Activated CD4-positive, alpha-beta memory T cell treated with anti-CD3 and anti-CD28 coated beads, Interleukin-2, amount 10 ng/mL, durations not matched to agents 7 days and 5 days (primary cell): ENCODE measurements around the gene COL13A1. TPM values are rescaled to one million over a fixed set of nuclear protein-coding genes. Genes with fewer than 3 reads are reported as not detected.

Experiments used
- CTCF ChIA-PET: fragments of 350-600 bp; sonication (Branson Sonifier 250); formaldehyde crosslinking; loops from one replicate; lab custom pipeline; 2021; ENCODE audit warnings: antibody characterized with exemption, inconsistent platforms; lab: Charles Lee
- POLR2A ChIA-PET: fragments of 350-600 bp; sonication (Branson Sonifier 250); formaldehyde crosslinking; loops from one replicate; lab custom pipeline; 2021; ENCODE audit warnings: antibody characterized with exemption; lab: Charles Lee
- DNase-seq: peaks from one replicate; pipeline ENCODE4 v3.0.0-alpha.2; 2020
- H3K27ac Mint-ChIP-seq: one replicate; pipeline ENCODE4 v1.8.0; 2021; ENCODE audit warnings: mild to moderate bottlenecking, mixed read lengths
- H3K27me3 Mint-ChIP-seq: one replicate; pipeline ENCODE4 v1.8.0; 2021; ENCODE audit warnings: mixed read lengths
- H3K36me3 Mint-ChIP-seq: one replicate; pipeline ENCODE4 v1.8.0; 2021; ENCODE audit warnings: low read depth, mixed read lengths
- H3K4me1 Mint-ChIP-seq: one replicate; pipeline ENCODE4 v1.8.0; 2021; ENCODE audit warnings: mixed read lengths
- H3K4me3 Mint-ChIP-seq: one replicate; pipeline ENCODE4 v1.8.0; 2021; ENCODE audit warnings: mild to moderate bottlenecking, mixed read lengths
- H3K9me3 Mint-ChIP-seq: one replicate; pipeline ENCODE4 v1.8.0; 2021; ENCODE audit warnings: mixed read lengths
- total RNA-seq, 2 experiments: library from RNA; stranded (reverse); gene quantifications; one replicate each; pipeline ENCODE4 v1.2.3, GENCODE V29; 2021

The COL13A1 gene
- total RNA-seq, 2 experiments from 2014 or later: not detected

- ChIA-PET CTCF (interaction anchor here (0.9 kb wide), 1 partner anchor 9 kb away, joined by 3 read pairs; no protein-coding TSS in a partner anchor), POLR2A (no interaction called here)
- DNase-seq: no peak
These were observed 150.5 kb downstream of the COL13A1 start for GRCh38 chr10:69952069-69952800.

GRCh38 chr10:69952821-69953221 is 151.1 kb downstream of the COL13A1 start:
- CTCF ChIA-PET: no interaction called here
- H3K36me3 Mint-ChIP-seq: no peaks in the 10 kb centered on the region
- H3K27ac Mint-ChIP-seq: no peak overlapping the region
- H3K4me3 Mint-ChIP-seq: no peak overlapping the region
- no peak for DNase-seq
- H3K27me3 Mint-ChIP-seq: peaks cover 4% of the 10 kb centered on the region
- H3K4me1 Mint-ChIP-seq: no peaks in the 10 kb centered on the region
- POLR2A ChIA-PET: no interaction called here
- H3K9me3 Mint-ChIP-seq: no peaks in the 10 kb centered on the region

More at GRCh38 chr10:69952069-69952800, 150.5 kb downstream of the COL13A1 start:
- Mint-ChIP-seq H3K4me1 (no peaks in the 10 kb centered on the region), H3K36me3 (no peaks in the 10 kb centered on the region), H3K27me3 (peaks cover 4% of the 10 kb centered on the region), H3K4me3 (no peak overlapping the region), H3K9me3 (no peaks in the 10 kb centered on the region), H3K27ac (no peak overlapping the region)

GRCh38 chr10:69953851-69954250 is 152.1 kb downstream of the COL13A1 start:
- Mint-ChIP-seq H3K27ac (no peak overlapping the region), H3K36me3 (no peaks in the 10 kb centered on the region), H3K4me3 (no peak overlapping the region), H3K27me3 (peaks cover 8% of the 10 kb centered on the region), H3K4me1 (no peaks in the 10 kb centered on the region), H3K9me3 (no peaks in the 10 kb centered on the region)
- DNase-seq: no peak
- ChIA-PET CTCF (no interaction called here), POLR2A (interaction anchor here (1.1 kb wide), 1 partner anchor 37 kb away, joined by 3 read pairs; no protein-coding TSS in a partner anchor)

- H3K4me3 Mint-ChIP-seq: no peak overlapping the region
- H3K27me3 Mint-ChIP-seq: peaks cover 13% of the 10 kb centered on the region
- no peak for DNase-seq
- no peaks in the 10 kb centered on the region for H3K9me3 Mint-ChIP-seq
- H3K27ac Mint-ChIP-seq: no peak overlapping the region
- CTCF ChIA-PET: no interaction called here
- POLR2A ChIA-PET: no interaction called here
- H3K36me3 Mint-ChIP-seq: no peaks in the 10 kb centered on the region
- no peaks in the 10 kb centered on the region for H3K4me1 Mint-ChIP-seq
These were observed 153.6 kb downstream of the COL13A1 start for GRCh38 chr10:69955211-69955805.

DNA sequence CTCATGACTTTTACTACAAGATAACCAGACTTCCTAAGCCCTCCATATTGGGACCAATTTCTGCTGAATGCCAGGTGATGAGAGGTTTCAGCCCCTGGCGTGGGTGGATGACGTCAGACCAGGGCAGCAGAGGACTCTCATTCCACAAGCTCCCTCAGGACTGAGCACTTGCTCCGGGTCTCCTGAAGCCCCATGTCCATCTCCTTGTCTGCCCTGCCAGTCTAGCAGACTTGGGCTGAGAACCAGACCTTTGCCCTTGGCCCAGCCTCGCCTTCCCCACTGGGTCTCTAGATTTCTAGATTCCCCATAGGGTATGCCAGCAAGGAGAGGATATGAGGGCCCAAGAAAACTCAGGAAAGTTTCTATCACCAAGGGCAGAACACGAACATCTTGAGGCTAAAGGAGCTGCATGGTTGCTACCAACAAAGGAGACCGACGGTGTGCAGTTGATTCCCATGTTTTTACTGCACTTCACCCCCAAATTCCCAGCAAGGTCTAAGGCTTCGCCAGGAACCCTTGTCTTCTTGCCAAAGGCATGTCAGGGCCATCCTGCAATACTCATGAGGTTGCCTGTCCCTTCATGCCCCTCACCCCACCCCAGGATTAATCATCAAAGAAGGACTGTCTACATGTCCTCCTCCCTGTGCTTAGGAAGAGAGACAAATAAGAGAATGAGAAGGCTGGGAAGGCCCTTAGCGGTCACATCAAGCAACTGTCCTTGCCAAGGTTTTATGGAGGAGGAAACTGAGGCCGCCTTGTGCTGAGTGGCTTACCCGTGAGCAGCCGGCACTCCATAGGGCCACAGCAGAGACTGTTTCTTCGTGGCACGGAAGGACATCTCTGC is 154.4 kb downstream of the COL13A1 start:
- no peaks in the 10 kb centered on the region for H3K9me3 Mint-ChIP-seq
- H3K27me3 Mint-ChIP-seq: peaks cover 13% of the 10 kb centered on the region
- no peaks in the 10 kb centered on the region for H3K36me3 Mint-ChIP-seq
- ChIA-PET CTCF (no interaction called here), POLR2A (no interaction called here)
- no peaks in the 10 kb centered on the region for H3K4me1 Mint-ChIP-seq
- no peak overlapping the region for H3K27ac Mint-ChIP-seq
- no peak for DNase-seq
- H3K4me3 Mint-ChIP-seq: no peak overlapping the region

DNA sequence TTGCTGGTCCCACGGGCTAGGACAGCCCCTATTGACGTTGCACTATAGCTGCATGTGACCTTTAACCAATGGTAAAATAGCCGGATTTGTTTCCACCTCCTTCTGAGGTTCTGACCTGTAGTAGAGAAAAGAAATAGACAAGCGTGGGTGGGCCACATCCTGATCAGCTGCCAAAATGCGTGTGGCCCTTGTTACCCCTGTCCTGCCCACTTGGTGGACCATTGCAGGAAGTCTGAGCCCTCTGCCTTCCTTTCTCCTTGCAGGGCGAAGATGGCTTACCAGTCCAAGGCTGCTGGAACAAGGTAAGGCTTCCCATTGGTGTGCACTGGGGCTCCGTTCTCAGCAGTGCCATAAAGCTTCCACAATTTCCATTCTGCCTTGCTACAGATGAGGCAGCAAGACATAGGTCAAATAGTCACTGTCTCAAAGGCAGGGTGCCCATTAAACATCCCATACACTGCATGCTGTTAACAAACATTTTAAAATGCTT is 155.1 kb downstream of the COL13A1 start:
- Mint-ChIP-seq H3K27ac (no peak overlapping the region), H3K4me3 (no peak overlapping the region), H3K27me3 (peaks cover 15% of the 10 kb centered on the region), H3K4me1 (no peaks in the 10 kb centered on the region), H3K36me3 (no peaks in the 10 kb centered on the region), H3K9me3 (no peaks in the 10 kb centered on the region)
- CTCF ChIA-PET: no interaction called here
- DNase-seq: no peak
- POLR2A ChIA-PET: no interaction called here

DNA sequence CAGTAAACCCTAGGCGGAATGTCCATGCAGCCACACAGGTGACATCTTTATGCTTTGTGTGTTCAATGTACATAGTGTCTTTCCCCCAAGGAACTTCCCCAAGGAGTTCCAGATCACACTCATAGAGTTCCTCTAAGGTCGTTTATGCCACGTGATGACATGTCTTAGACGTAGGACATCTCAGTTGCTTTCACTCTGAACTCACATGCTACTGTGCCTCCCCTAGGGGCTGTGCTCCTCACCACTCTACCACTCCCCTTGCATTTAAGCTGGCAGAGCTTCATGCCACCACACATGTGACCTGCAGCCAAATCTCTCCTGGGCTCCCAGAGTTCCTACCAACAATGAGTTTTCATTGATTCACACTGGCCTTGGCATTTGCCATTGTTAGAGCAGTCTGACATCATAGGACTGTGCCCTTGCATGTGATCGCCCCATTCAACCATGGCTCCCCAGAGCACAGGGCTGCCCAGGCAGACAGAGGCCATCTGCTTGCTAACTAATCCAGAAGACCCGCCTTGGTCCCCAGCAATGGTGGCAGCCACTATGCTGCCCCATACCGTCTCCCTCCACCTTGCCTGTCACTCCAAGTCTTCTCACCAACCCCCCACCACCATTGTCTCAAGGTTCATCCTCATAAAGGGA is 155.7 kb downstream of the COL13A1 start:
- no peaks in the 10 kb centered on the region for H3K36me3 Mint-ChIP-seq

DNA sequence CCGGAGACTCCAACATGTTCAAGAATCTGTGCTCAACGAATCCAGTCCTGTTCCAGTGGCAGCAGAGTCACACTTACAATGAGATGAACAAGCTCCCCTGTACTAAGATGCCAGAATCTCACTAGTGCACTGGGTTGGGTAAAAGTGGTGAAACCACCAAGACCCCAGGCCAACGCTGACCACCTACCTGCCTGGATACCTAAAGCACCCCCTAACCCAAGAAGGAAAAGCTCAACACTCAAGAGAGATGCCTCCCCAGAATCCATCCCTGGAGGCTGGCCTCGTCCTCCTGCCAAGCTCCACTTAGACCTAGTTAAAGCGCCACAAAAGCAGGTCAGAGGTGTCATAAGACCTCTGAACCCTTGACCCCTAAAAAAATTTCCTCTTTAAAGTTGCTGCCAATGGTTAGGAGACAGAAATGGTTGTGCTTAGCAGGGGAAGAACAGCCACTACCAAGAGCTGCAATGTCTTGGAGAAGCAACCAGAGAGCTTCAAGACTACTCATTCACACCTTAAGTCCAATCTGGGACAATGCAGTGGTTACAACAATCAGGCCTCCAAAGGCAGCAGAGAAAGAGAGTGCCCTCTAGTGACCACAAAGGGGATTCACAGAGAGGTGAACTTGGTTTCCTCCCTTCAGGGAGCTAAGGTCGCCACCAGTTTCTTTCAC is 156.3 kb downstream of the COL13A1 start:
- Mint-ChIP-seq H3K27me3 (peaks cover 11% of the 10 kb centered on the region), H3K36me3 (no peaks in the 10 kb centered on the region), H3K9me3 (no peaks in the 10 kb centered on the region), H3K4me3 (no peak overlapping the region), H3K4me1 (no peaks in the 10 kb centered on the region), H3K27ac (no peak overlapping the region)
- ChIA-PET POLR2A (no interaction called here), CTCF (interaction anchor here (0.6 to 3.0 kb wide), 14 partner anchors 8 to 230 kb away, joined by 3 to 12 read pairs (median 4); no protein-coding TSS in a partner anchor)
- DNase-seq: peak; percentile 26

More for the DNA sequence above, 155.7 kb downstream of the COL13A1 start:
- H3K4me3 Mint-ChIP-seq: no peak overlapping the region
- ChIA-PET CTCF (interaction anchor here (0.8 to 3.0 kb wide), 7 partner anchors 8 to 171 kb away, joined by 3 to 12 read pairs (median 6); no protein-coding TSS in a partner anchor), POLR2A (no interaction called here)
- DNase-seq: no peak
- H3K4me1 Mint-ChIP-seq: no peaks in the 10 kb centered on the region
- no peak overlapping the region for H3K27ac Mint-ChIP-seq
- no peaks in the 10 kb centered on the region for H3K9me3 Mint-ChIP-seq
- H3K27me3 Mint-ChIP-seq: peaks cover 13% of the 10 kb centered on the region

GRCh38 chr10:69958556-69958902 is 156.8 kb downstream of the COL13A1 start:
- H3K36me3 Mint-ChIP-seq: no peaks in the 10 kb centered on the region

DNA sequence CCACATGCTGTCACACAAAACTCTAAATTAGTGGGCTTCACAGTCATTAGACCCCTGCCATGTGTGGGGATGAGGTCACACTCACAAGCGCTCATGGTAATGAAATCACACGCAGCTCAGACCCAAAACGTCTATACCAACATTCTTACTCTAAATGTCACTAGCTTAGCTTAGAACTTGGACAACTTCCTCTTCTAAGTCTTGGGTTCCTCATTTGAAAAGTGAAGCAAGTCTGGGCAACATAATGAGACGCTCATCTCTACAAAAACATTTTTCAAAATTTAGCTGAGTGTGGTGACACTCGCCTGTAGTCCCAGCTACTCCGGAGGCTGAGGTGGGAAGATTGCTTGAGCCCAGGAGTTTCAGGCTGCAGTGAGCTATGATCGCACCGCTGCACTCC is 158.2 kb downstream of the COL13A1 start:
- no peak for DNase-seq
- no peaks in the 10 kb centered on the region for H3K9me3 Mint-ChIP-seq
- ChIA-PET POLR2A (no interaction called here), CTCF (interaction anchor here (0.7 to 3.0 kb wide), 10 partner anchors 10 to 823 kb away, joined by 3 to 12 read pairs (median 4); partner anchors contain the start of gene TYSND1)
- H3K27ac Mint-ChIP-seq: no peak overlapping the region
- H3K27me3 Mint-ChIP-seq: peaks cover 14% of the 10 kb centered on the region
- no peak overlapping the region for H3K4me3 Mint-ChIP-seq
- no peaks in the 10 kb centered on the region for H3K36me3 Mint-ChIP-seq
- H3K4me1 Mint-ChIP-seq: no peaks in the 10 kb centered on the region

More at GRCh38 chr10:69958556-69958902, 156.8 kb downstream of the COL13A1 start:
- Mint-ChIP-seq H3K4me1 (no peaks in the 10 kb centered on the region), H3K27ac (no peak overlapping the region), H3K9me3 (no peaks in the 10 kb centered on the region), H3K27me3 (peaks cover 11% of the 10 kb centered on the region), H3K4me3 (no peak overlapping the region)
- no peak for DNase-seq
- ChIA-PET CTCF (interaction anchor here (0.6 to 3.0 kb wide), 13 partner anchors 9 to 230 kb away, joined by 3 to 12 read pairs (median 5); no protein-coding TSS in a partner anchor), POLR2A (no interaction called here)

- Mint-ChIP-seq H3K27ac (no peak overlapping the region), H3K36me3 (no peaks in the 10 kb centered on the region), H3K4me1 (no peaks in the 10 kb centered on the region), H3K9me3 (no peaks in the 10 kb centered on the region), H3K27me3 (peaks cover 16% of the 10 kb centered on the region), H3K4me3 (no peak overlapping the region)
- ChIA-PET CTCF (interaction anchor here (0.8 to 1.5 kb wide), 5 partner anchors 9 to 316 kb away, joined by 3 to 4 read pairs (median 3); partner anchors contain the start of gene TYSND1), POLR2A (no interaction called here)
- DNase-seq: no peak
These were observed 158.9 kb downstream of the COL13A1 start for GRCh38 chr10:69960606-69960987.
